Measurements from ENCODE around the gene RYR2.

DNA sequence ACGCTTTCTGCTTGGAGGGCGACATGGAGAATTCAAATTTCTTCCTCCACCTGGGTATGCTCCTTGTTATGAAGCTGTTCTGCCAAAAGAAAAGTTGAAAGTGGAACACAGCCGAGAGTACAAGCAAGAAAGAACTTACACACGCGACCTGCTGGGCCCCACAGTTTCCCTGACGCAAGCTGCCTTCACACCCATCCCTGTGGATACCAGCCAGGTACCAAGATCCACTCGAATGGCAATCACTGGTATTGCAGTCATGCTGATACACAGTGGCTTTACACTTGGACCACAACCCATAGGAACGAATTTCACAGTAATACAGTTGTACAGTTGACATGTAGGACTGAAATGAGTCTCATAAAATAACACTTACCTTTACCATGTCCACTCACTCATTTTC lies 461.3 kb downstream of the RYR2 start:
- no peak for TF ChIP-seq TAF1 (IDR thresholded peaks at IDR 0.05; ENCODE audit: borderline replicate concordance, low read depth, low read length)
- no peak for TF ChIP-seq POLR2A (IDR thresholded peaks at IDR 0.05; ENCODE audit: low read depth, low read length)
- TF ChIP-seq POLR2AphosphoS5 (IDR thresholded peaks at IDR 0.05; ENCODE audit: low read depth, low read length) = no peak
